ENCODE results near the gene AGAP1.
"Not testable (repeated sequence)": the region's sequence is repeated elsewhere in the genome, so short reads cannot be mapped to it uniquely, and the experiment has no call there.

Gene AGAP1

GRCh38 chr2:236120829-236121228 lies 627.0 kb downstream of the AGAP1 start:
- DNase-seq = no peak

GRCh38 chr2:236121546-236121945 lies 627.7 kb downstream of the AGAP1 start:
- DNase-seq = no peak

GRCh38 chr2:236122236-236122635 lies 628.4 kb downstream of the AGAP1 start:
- no peak for DNase-seq

- DNase-seq = no peak
Observed at GRCh38 chr2:236123716-236124115, 629.9 kb downstream of the AGAP1 start.

GRCh38 chr2:236124182-236124893 lies 630.5 kb downstream of the AGAP1 start:
- DNase-seq = no peak

GRCh38 chr2:236125541-236125940 lies 631.7 kb downstream of the AGAP1 start:
- no peak for DNase-seq

- no peak for DNase-seq
Observed at GRCh38 chr2:236127010-236127409, 633.2 kb downstream of the AGAP1 start.

GRCh38 chr2:236128321-236128720 lies 634.5 kb downstream of the AGAP1 start:
- DNase-seq = no peak

GRCh38 chr2:236129935-236130334 lies 636.1 kb downstream of the AGAP1 start:
- no peak for DNase-seq

GRCh38 chr2:236130349-236130998 lies 636.6 kb downstream of the AGAP1 start:
- DNase-seq = no peak

- DNase-seq = no peak
Observed at GRCh38 chr2:236131073-236131692, 637.3 kb downstream of the AGAP1 start.

GRCh38 chr2:236133410-236134012 lies 639.7 kb downstream of the AGAP1 start:
- DNase-seq = no peak

GRCh38 chr2:236136538-236136937 lies 642.7 kb downstream of the AGAP1 start:
- DNase-seq = no peak

GRCh38 chr2:236137066-236137465 lies 643.2 kb downstream of the AGAP1 start:
- DNase-seq = no peak

- not testable (repeated sequence) for DNase-seq
Observed at GRCh38 chr2:236141616-236142015, 647.8 kb downstream of the AGAP1 start.

- no peak for DNase-seq
Observed at GRCh38 chr2:236143811-236144210, 650.0 kb downstream of the AGAP1 start.

- DNase-seq = no peak
Observed at GRCh38 chr2:236146436-236146835, 652.6 kb downstream of the AGAP1 start.

GRCh38 chr2:236155406-236155805 lies 661.6 kb downstream of the AGAP1 start:
- DNase-seq = no peak

GRCh38 chr2:236156095-236156859 lies 662.4 kb downstream of the AGAP1 start:
- no peak for DNase-seq

- DNase-seq = no peak
Observed at GRCh38 chr2:236156860-236157194, 663.0 kb downstream of the AGAP1 start.

- no peak for DNase-seq
Observed at GRCh38 chr2:236157366-236157765, 663.5 kb downstream of the AGAP1 start.

GRCh38 chr2:236157815-236158498 lies 664.1 kb downstream of the AGAP1 start:
- DNase-seq = no peak
